H1 (cell line): Measurements from ENCODE around the gene SELENOK.

ENCODE experiments used
- CEBPB ChIP-seq: IDR thresholded peaks from 2 replicates; pipeline ENCODE4 v1.6.1; 2012; ENCODE audit warnings: low read depth, low read length
- EZH2 ChIP-seq: fragments of 200-600 bp; sonication (generic); IDR thresholded peaks from 2 replicates; pipeline ENCODE4 v1.7.1; 2012; ENCODE audit warnings: low read depth, mild to moderate bottlenecking, moderate library complexity, low read length, inconsistent platforms; ENCODE audit not compliant: severe bottlenecking
- SAP30 ChIP-seq: fragments of 300-600 bp; sonication (generic); IDR thresholded peaks from 2 replicates; pipeline ENCODE4 v1.7.1; 2012; ENCODE audit warnings: low read length, moderate library complexity, mild to moderate bottlenecking, inconsistent platforms; ENCODE audit not compliant: insufficient read depth, insufficient replicate concordance
- SUZ12 ChIP-seq: fragments of 200-600 bp; sonication (generic); IDR thresholded peaks from 2 replicates; pipeline ENCODE4 v1.6.1; 2012; ENCODE audit warnings: mild to moderate bottlenecking, inconsistent platforms, low read length, moderate library complexity, mixed read lengths
- YY1 ChIP-seq: IDR thresholded peaks from 2 replicates; pipeline ENCODE4 v1.6.1; 2011; ENCODE audit warnings: low read depth, mild to moderate bottlenecking, low read length
- TF ChIP-seq, protein P1 (sequence below), 3 experiments: IDR thresholded peaks; 1 replicate in 2 of 3; 2 replicates in 1 of 3; pipeline versions ENCODE4 v1.5.1 to v1.6.1; 2011; ENCODE audit warnings: low read length in 3 of 3, mild to moderate bottlenecking in 3 of 3, inconsistent platforms in 2 of 3, low read depth in 1 of 3, moderate library complexity in 1 of 3; ENCODE audit not compliant: insufficient read depth in 1 of 3; ENCODE audit errors: control extremely low read depth in 1 of 3
- TF ChIP-seq, protein P2 (sequence below): IDR thresholded peaks from 2 replicates; pipeline ENCODE4 v1.6.1; 2012; ENCODE audit warnings: low read length, inconsistent platforms

DNA sequence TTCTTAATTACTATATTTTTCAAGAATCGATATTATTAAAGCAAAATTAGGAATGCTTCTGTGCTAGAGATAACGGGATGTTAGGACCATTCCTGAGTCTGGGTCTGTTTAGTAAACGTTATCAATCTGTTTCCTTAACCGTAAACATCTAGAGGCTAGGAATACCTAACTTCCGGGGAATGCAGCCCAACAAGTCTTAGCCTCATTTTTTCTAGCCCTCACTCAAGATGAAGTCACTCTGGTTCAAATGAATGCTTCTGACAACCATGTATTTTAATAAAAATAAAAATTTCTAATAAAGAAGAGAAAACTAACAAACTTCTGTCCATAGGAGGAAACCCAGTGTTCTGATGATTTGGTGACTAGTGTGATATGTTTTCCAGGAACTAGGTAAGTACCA lies 11.1 kb upstream of the SELENOK start:
- no peak for TF ChIP-seq CEBPB
- no peak for TF ChIP-seq SUZ12
- TF ChIP-seq EZH2 = no peak
- TF ChIP-seq, protein P1, sequence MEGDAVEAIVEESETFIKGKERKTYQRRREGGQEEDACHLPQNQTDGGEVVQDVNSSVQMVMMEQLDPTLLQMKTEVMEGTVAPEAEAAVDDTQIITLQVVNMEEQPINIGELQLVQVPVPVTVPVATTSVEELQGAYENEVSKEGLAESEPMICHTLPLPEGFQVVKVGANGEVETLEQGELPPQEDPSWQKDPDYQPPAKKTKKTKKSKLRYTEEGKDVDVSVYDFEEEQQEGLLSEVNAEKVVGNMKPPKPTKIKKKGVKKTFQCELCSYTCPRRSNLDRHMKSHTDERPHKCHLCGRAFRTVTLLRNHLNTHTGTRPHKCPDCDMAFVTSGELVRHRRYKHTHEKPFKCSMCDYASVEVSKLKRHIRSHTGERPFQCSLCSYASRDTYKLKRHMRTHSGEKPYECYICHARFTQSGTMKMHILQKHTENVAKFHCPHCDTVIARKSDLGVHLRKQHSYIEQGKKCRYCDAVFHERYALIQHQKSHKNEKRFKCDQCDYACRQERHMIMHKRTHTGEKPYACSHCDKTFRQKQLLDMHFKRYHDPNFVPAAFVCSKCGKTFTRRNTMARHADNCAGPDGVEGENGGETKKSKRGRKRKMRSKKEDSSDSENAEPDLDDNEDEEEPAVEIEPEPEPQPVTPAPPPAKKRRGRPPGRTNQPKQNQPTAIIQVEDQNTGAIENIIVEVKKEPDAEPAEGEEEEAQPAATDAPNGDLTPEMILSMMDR (IDR thresholded peaks at IDR 0.05; ENCODE audit: control extremely low read depth in 1 of 3, insufficient read depth in 1 of 3, low read depth in 1 of 3, low read length in 3 of 3) = no peak
- TF ChIP-seq YY1 = no peak
- TF ChIP-seq, protein P2, sequence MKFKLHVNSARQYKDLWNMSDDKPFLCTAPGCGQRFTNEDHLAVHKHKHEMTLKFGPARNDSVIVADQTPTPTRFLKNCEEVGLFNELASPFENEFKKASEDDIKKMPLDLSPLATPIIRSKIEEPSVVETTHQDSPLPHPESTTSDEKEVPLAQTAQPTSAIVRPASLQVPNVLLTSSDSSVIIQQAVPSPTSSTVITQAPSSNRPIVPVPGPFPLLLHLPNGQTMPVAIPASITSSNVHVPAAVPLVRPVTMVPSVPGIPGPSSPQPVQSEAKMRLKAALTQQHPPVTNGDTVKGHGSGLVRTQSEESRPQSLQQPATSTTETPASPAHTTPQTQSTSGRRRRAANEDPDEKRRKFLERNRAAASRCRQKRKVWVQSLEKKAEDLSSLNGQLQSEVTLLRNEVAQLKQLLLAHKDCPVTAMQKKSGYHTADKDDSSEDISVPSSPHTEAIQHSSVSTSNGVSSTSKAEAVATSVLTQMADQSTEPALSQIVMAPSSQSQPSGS = no peak
- TF ChIP-seq SAP30 = no peak
